Caco-2 (cell line): Measurements from ENCODE around the gene PRPH2. TPM values are rescaled to one million over a fixed set of nuclear protein-coding genes. Genes with fewer than 3 reads are reported as not detected.
"Not testable (repeated sequence)": the region's sequence is repeated elsewhere in the genome, so short reads cannot be mapped to it uniquely, and the experiment has no call there.

ENCODE experiments used
- BruUV-seq: library from RNA; stranded (reverse); fragments of 400-500 nt; replicated peaks from 2 replicates; lab custom pipeline; 2021; lab: Mats Ljungman, UMichigan
- CTCF ChIA-PET: fragments of 300-600 bp; sonication (Branson Sonifier 250); formaldehyde crosslinking; loops from one replicate; lab custom pipeline; 2022; ENCODE audit warnings: antibody characterized with exemption; lab: Charles Lee
- POLR2A ChIA-PET: fragments of 300-600 bp; sonication (Branson Sonifier 250); formaldehyde crosslinking; loops from one replicate; lab custom pipeline; 2022; ENCODE audit warnings: antibody characterized with exemption; lab: Charles Lee
- DNase-seq, 2 experiments: peaks; one replicate each; pipeline versions ENCODE4 v3.0.0 to v3.0.0-alpha.2; 2020 to 2022
- H3K27me3 ChIP-seq: replicated peaks from 2 replicates; pipeline ENCODE4 v1.6.0; 2011; ENCODE audit warnings: low read length; ENCODE audit not compliant: control insufficient read depth, insufficient read depth
- H3K36me3 ChIP-seq: 2 replicates; pipeline ENCODE4 v1.5.1; 2011; ENCODE audit warnings: low read length; ENCODE audit not compliant: control insufficient read depth, insufficient read depth
- H3K4me1 ChIP-seq: fragments of 250-450 bp; sonication (Bioruptor Pico); 2 replicates; pipeline ENCODE4 v1.5.1; 2020; ENCODE audit warnings: mild to moderate bottlenecking
- H3K4me3 ChIP-seq: 2 replicates; pipeline ENCODE4 v1.5.1; 2011; ENCODE audit warnings: low read depth, mild to moderate bottlenecking, control low read depth, low read length
- H3K9me3 ChIP-seq: fragments of 250-450 bp; sonication (Bioruptor Pico); 2 replicates; pipeline ENCODE4 v1.5.1; 2020; ENCODE audit warnings: mild to moderate bottlenecking, moderate library complexity
- H3K27ac Mint-ChIP-seq: one replicate; pipeline ENCODE4 v1.8.0; 2022; ENCODE audit warnings: mixed read lengths; ENCODE audit not compliant: unreplicated experiment
- H3K27me3 Mint-ChIP-seq: one replicate; pipeline ENCODE4 v1.8.0; 2022; ENCODE audit warnings: mixed read lengths; ENCODE audit not compliant: insufficient read depth, unreplicated experiment
- H3K36me3 Mint-ChIP-seq: one replicate; pipeline ENCODE4 v1.8.0; 2022; ENCODE audit warnings: mild to moderate bottlenecking, mixed read lengths; ENCODE audit not compliant: insufficient read depth, unreplicated experiment
- H3K4me1 Mint-ChIP-seq: one replicate; pipeline ENCODE4 v1.8.0; 2022; ENCODE audit warnings: low read depth, mixed read lengths; ENCODE audit not compliant: unreplicated experiment
- H3K4me3 Mint-ChIP-seq: one replicate; pipeline ENCODE4 v1.8.0; 2022; ENCODE audit warnings: mild to moderate bottlenecking, moderate library complexity, mixed read lengths; ENCODE audit not compliant: unreplicated experiment
- H3K9me3 Mint-ChIP-seq: one replicate; pipeline ENCODE4 v1.8.0; 2022; ENCODE audit warnings: mixed read lengths; ENCODE audit not compliant: unreplicated experiment
- intact Hi-C: fragments of 100-400 bp; cut with micrococcal nuclease; formaldehyde crosslinking; loops from one replicate; pipeline ENCODE4 v1.10.0; 2022; ENCODE audit not compliant: unreplicated experiment
- total RNA-seq: library from RNA; stranded (reverse); gene quantifications from 2 replicates; pipeline ENCODE4 v1.2.3, GENCODE V29; 2022
- TF ChIP-seq, protein P1 (sequence below), 2 experiments: fragments of 200-600 bp in 1 of 2; IDR thresholded peaks; 1 replicate in 1 of 2; 2 replicates in 1 of 2; pipeline versions ENCODE4 v1.5.1 to v1.8.0; 2011 to 2022; ENCODE audit warnings: antibody characterized with exemption in 1 of 2, control low read depth in 1 of 2, inconsistent platforms in 1 of 2, low read depth in 1 of 2, low read length in 1 of 2, mild to moderate bottlenecking in 1 of 2, moderate library complexity in 1 of 2; ENCODE audit not compliant: insufficient read depth in 1 of 2, severe bottlenecking in 1 of 2, unreplicated experiment in 1 of 2

Gene PRPH2
- total RNA-seq, 1 experiment from 2014 or later: not detected

DNA sequence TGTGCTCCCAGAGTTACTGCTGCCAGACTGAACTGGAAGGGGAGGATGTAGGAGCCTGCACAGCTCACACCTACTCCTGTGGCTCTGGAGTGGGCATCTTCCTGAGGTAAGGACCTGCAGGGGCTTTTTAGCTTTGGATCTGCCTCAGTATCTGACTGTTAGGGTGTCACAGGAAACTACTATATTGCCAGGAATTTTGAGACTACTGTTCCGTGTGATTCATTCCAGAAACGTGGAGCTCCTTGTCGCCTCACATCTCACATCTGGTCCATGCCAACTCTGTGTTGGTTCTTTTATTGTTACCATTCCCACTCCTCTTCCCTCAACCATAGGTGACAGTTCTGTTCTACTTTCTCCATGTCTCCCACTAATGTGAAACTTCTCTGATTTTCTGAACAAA is 34.1 kb downstream of the PRPH2 start:
- no peaks in the 10 kb centered on the region; the same call in 1 of the 2 replicates for H3K36me3 ChIP-seq
- DNase-seq: no peak
- Mint-ChIP-seq H3K36me3 (peaks cover 71% of the 10 kb centered on the region), H3K4me1 (peaks cover 5% of the 10 kb centered on the region), H3K27ac (no peak overlapping the region), H3K9me3 (no peaks in the 10 kb centered on the region), H3K27me3 (no peaks in the 10 kb centered on the region), H3K4me3 (no peak overlapping the region)
- H3K4me3 ChIP-seq: no peak overlapping the region
- no peaks in the 10 kb centered on the region for H3K27me3 ChIP-seq
- no TSS peak for BruUV-seq
- TF ChIP-seq, protein P1, sequence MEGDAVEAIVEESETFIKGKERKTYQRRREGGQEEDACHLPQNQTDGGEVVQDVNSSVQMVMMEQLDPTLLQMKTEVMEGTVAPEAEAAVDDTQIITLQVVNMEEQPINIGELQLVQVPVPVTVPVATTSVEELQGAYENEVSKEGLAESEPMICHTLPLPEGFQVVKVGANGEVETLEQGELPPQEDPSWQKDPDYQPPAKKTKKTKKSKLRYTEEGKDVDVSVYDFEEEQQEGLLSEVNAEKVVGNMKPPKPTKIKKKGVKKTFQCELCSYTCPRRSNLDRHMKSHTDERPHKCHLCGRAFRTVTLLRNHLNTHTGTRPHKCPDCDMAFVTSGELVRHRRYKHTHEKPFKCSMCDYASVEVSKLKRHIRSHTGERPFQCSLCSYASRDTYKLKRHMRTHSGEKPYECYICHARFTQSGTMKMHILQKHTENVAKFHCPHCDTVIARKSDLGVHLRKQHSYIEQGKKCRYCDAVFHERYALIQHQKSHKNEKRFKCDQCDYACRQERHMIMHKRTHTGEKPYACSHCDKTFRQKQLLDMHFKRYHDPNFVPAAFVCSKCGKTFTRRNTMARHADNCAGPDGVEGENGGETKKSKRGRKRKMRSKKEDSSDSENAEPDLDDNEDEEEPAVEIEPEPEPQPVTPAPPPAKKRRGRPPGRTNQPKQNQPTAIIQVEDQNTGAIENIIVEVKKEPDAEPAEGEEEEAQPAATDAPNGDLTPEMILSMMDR (IDR thresholded peaks at IDR 0.05; ENCODE audit: insufficient read depth in 1 of 2, low read depth in 1 of 2, low read length in 1 of 2, severe bottlenecking in 1 of 2, unreplicated experiment in 1 of 2): no peak
- no peaks in the 10 kb centered on the region for H3K9me3 ChIP-seq
- intact Hi-C loops: no loop called here
- CTCF ChIA-PET: no interaction called here
- peaks cover 7% of the 10 kb centered on the region for H3K4me1 ChIP-seq
- POLR2A ChIA-PET: no interaction called here

DNA sequence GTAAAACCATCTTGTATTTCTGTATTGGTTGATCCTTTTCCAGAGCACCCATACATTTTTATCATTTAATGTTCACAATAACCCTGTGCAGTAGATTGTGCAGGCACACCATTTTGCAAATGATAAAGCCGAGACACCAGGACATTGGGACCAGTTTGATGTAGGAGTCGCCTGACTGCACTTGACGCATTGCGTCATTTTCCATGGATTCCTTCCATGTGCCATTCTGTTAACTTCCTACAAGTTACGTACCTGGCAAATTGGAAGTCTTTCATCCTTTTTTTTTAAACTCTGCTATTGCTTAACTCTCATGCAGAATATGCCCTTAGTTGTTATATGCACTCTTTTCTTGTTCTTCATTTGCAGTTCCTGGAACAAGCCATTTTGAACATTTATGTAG is 43.0 kb downstream of the PRPH2 start:
- no peak for DNase-seq
- Mint-ChIP-seq H3K27me3 (no peaks in the 10 kb centered on the region), H3K27ac (no peak overlapping the region), H3K4me3 (no peak overlapping the region), H3K9me3 (no peaks in the 10 kb centered on the region), H3K4me1 (peaks cover 11% of the 10 kb centered on the region), H3K36me3 (peaks cover 77% of the 10 kb centered on the region)
- Histone ChIP-seq H3K4me3 (no peak overlapping the region), H3K4me1 (peaks cover 13% of the 10 kb centered on the region), H3K27me3 (no peaks in the 10 kb centered on the region), H3K9me3 (no peaks in the 10 kb centered on the region), H3K36me3 (peaks cover 3% of the 10 kb centered on the region; the same call in 1 of the 2 replicates)
- ChIA-PET CTCF (no interaction called here), POLR2A (no interaction called here)
- TF ChIP-seq, protein P1 (IDR thresholded peaks at IDR 0.05; ENCODE audit: insufficient read depth in 1 of 2, low read depth in 1 of 2, low read length in 1 of 2, severe bottlenecking in 1 of 2, unreplicated experiment in 1 of 2): no peak
- BruUV-seq: no TSS peak
- intact Hi-C loops: no loop called here

DNA sequence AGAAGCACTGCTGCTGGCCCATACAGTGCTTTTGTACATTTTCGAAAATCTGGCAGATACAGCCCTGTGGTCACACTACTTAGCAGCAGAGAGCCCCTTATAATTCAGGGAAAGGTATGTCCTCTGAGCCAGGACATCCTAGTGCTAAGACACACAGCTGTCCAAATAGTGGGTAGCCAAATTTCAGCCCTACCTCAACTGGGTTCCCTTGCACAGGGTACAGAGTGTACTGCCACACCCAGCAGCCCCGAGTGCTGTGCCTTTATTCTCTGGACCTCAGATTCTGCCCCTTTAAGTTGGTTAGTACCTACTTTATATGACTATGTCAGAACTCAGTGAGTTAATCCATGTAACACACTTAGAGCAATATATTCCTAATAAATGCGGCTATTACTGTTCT is 47.6 kb downstream of the PRPH2 start:
- no peaks in the 10 kb centered on the region for H3K4me1 Mint-ChIP-seq
- POLR2A ChIA-PET: no interaction called here
- no peak overlapping the region for H3K4me3 Mint-ChIP-seq
- Histone ChIP-seq H3K4me3 (no peak overlapping the region), H3K36me3 (peaks cover 3% of the 10 kb centered on the region), H3K9me3 (no peaks in the 10 kb centered on the region), H3K27me3 (no peaks in the 10 kb centered on the region), H3K4me1 (no peaks in the 10 kb centered on the region)
- no peak overlapping the region for H3K27ac Mint-ChIP-seq
- no peaks in the 10 kb centered on the region for H3K9me3 Mint-ChIP-seq
- CTCF ChIA-PET: interaction anchor here (0.6 to 0.7 kb wide), 2 partner anchors 178 to 216 kb away, joined by 4 to 8 read pairs; a partner anchor contains a TSS
- intact Hi-C loops: no loop called here
- TF ChIP-seq, protein P1 (IDR thresholded peaks at IDR 0.05; ENCODE audit: insufficient read depth in 1 of 2, low read depth in 1 of 2, low read length in 1 of 2, severe bottlenecking in 1 of 2, unreplicated experiment in 1 of 2): no peak
- peaks cover 68% of the 10 kb centered on the region for H3K36me3 Mint-ChIP-seq
- no peak for DNase-seq
- BruUV-seq: no TSS peak
- no peaks in the 10 kb centered on the region for H3K27me3 Mint-ChIP-seq

DNA sequence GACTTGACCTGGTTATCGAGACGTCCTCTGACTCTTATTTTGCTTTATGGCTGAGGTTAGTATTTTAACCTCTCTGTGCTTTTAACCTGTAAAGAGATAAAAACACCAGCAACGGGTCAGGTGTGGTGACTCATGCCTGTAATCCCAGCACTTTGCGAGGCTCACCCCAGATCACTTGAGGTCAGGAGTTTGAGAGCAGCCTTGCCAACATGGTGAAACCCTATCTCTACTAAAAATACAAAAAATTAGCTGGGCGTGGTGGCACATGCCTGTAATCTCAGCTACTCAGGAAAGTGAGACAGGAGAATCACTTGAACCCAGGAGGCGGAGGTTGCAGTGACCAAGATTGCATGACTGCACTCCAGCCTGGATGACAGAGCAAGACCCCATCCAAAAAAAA is 48.0 kb downstream of the PRPH2 start:
- H3K4me1 ChIP-seq, H3K36me3 ChIP-seq, H3K9me3 Mint-ChIP-seq, H3K4me3 ChIP-seq, POLR2A ChIA-PET, intact Hi-C loops, BruUV-seq, H3K27ac Mint-ChIP-seq, H3K4me1 Mint-ChIP-seq, H3K9me3 ChIP-seq, H3K4me3 Mint-ChIP-seq, DNase-seq, H3K27me3 ChIP-seq, H3K27me3 Mint-ChIP-seq: not testable (repeated sequence)
- CTCF ChIA-PET: interaction anchor here (0.6 to 0.7 kb wide), 2 partner anchors 179 to 216 kb away, joined by 4 to 8 read pairs; a partner anchor contains a TSS
- H3K36me3 Mint-ChIP-seq: peaks cover 71% of the 10 kb centered on the region
